ENCODE data around the gene KCND2. TPM values are rescaled to one million over a fixed set of nuclear protein-coding genes. Genes with fewer than 3 reads are reported as not detected.

KCND2 gene
- total RNA-seq, 2 donors from 2014 or later = 0.11 to 0.12 TPM

- DNase-seq (ENCODE audit: low spot score) = no peak
- no peak overlapping the region for H3K27ac ChIP-seq
- no peaks in the 10 kb centered on the region for H3K36me3 ChIP-seq
- no peak for TF ChIP-seq CTCF (IDR thresholded peaks at IDR 0.05)
- no peaks in the 10 kb centered on the region for H3K9me3 ChIP-seq
- H3K4me1 ChIP-seq = no peaks in the 10 kb centered on the region
- H3K27me3 ChIP-seq = no peaks in the 10 kb centered on the region
- H3K4me3 ChIP-seq = no peak overlapping the region
Measured at GRCh38 chr7:120729245-120729644, 456.3 kb downstream of the KCND2 start.

GRCh38 chr7:120731271-120731670, 458.3 kb downstream of the KCND2 start:
- DNase-seq (ENCODE audit: low spot score) = no peak
- Histone ChIP-seq H3K27ac (no peak overlapping the region), H3K36me3 (no peaks in the 10 kb centered on the region), H3K4me1 (no peaks in the 10 kb centered on the region), H3K9me3 (no peaks in the 10 kb centered on the region), H3K27me3 (no peaks in the 10 kb centered on the region), H3K4me3 (no peak overlapping the region)
- no peak for TF ChIP-seq CTCF (IDR thresholded peaks at IDR 0.05)

- Histone ChIP-seq H3K27ac (no peak overlapping the region), H3K36me3 (no peaks in the 10 kb centered on the region), H3K4me1 (no peaks in the 10 kb centered on the region), H3K9me3 (no peaks in the 10 kb centered on the region), H3K4me3 (no peak overlapping the region), H3K27me3 (no peaks in the 10 kb centered on the region)
- DNase-seq (ENCODE audit: low spot score) = no peak
- no peak for TF ChIP-seq CTCF (IDR thresholded peaks at IDR 0.05)
Measured at GRCh38 chr7:120732256-120732655, 459.3 kb downstream of the KCND2 start.

GRCh38 chr7:120733143-120733542, 460.2 kb downstream of the KCND2 start:
- no peaks in the 10 kb centered on the region for H3K27me3 ChIP-seq

GRCh38 chr7:120733835-120734234, 460.9 kb downstream of the KCND2 start:
- no peak for DNase-seq (ENCODE audit: low spot score)
- H3K27ac ChIP-seq = no peak overlapping the region
- no peak for TF ChIP-seq CTCF (IDR thresholded peaks at IDR 0.05)
- H3K4me3 ChIP-seq = no peak overlapping the region
- H3K27me3 ChIP-seq = no peaks in the 10 kb centered on the region
- no peaks in the 10 kb centered on the region for H3K4me1 ChIP-seq
- no peaks in the 10 kb centered on the region for H3K36me3 ChIP-seq
- no peaks in the 10 kb centered on the region for H3K9me3 ChIP-seq

More at GRCh38 chr7:120733143-120733542, 460.2 kb downstream of the KCND2 start:
- Histone ChIP-seq H3K36me3 (no peaks in the 10 kb centered on the region), H3K9me3 (no peaks in the 10 kb centered on the region), H3K4me3 (no peak overlapping the region), H3K4me1 (no peaks in the 10 kb centered on the region), H3K27ac (no peak overlapping the region)
- no peak for TF ChIP-seq CTCF (IDR thresholded peaks at IDR 0.05)
- DNase-seq (ENCODE audit: low spot score) = no peak

GRCh38 chr7:120735791-120736190, 462.8 kb downstream of the KCND2 start:
- Histone ChIP-seq H3K27ac (no peak overlapping the region), H3K27me3 (no peaks in the 10 kb centered on the region), H3K4me1 (no peaks in the 10 kb centered on the region), H3K9me3 (no peaks in the 10 kb centered on the region), H3K4me3 (no peak overlapping the region), H3K36me3 (no peaks in the 10 kb centered on the region)
- no peak for TF ChIP-seq CTCF (IDR thresholded peaks at IDR 0.05)
- no peak for DNase-seq (ENCODE audit: low spot score)

All from right atrium auricular region (tissue), 2 donors.